ENCODE results near the gene BTBD6.

DNA sequence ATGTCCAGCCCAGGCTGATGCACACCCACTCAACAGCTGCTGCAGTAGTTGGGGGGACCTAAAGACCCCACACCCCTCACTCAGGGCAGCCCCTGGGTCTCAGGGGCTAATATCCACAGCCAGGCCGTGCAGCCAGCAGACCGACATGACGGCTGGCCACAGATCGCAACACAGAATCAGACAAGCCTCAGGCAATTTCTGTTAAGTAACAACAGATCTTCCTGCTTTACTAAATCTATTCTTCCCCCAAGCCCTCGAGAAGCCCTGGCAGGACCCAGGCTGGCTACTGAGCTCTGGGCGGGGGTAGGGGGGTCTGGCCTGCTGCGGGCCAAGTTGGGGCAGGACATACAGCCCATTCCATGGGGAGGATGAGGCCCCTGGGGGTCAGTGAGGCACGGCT lies 39.2 kb upstream of the BTBD6 start:
- TF ChIP-seq, protein P1, sequence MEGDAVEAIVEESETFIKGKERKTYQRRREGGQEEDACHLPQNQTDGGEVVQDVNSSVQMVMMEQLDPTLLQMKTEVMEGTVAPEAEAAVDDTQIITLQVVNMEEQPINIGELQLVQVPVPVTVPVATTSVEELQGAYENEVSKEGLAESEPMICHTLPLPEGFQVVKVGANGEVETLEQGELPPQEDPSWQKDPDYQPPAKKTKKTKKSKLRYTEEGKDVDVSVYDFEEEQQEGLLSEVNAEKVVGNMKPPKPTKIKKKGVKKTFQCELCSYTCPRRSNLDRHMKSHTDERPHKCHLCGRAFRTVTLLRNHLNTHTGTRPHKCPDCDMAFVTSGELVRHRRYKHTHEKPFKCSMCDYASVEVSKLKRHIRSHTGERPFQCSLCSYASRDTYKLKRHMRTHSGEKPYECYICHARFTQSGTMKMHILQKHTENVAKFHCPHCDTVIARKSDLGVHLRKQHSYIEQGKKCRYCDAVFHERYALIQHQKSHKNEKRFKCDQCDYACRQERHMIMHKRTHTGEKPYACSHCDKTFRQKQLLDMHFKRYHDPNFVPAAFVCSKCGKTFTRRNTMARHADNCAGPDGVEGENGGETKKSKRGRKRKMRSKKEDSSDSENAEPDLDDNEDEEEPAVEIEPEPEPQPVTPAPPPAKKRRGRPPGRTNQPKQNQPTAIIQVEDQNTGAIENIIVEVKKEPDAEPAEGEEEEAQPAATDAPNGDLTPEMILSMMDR (IDR thresholded peaks at IDR 0.05; ENCODE audit: insufficient read depth, low read length, poor library complexity, severe bottlenecking) = no peak
- TF ChIP-seq EZH2phosphoT487 (conservative IDR thresholded peaks at IDR 0.05; ENCODE audit: low read length) = no peak

Measured in SU-DHL-6 (cell line).